Neural cell (in vitro differentiated cells): Measurements from ENCODE around the gene RLN2. TPM values are rescaled to one million over a fixed set of nuclear protein-coding genes. Genes with fewer than 3 reads are reported as not detected.
"Not testable (repeated sequence)": the region's sequence is repeated elsewhere in the genome, so short reads cannot be mapped to it uniquely, and the experiment has no call there.

Source experiments
- H2AFZ ChIP-seq: fragments of 200-600, 300-800 bp; sonication (generic), shearing (Covaris generic); 2 replicates; pipeline ENCODE4 v1.6.0; 2014; ENCODE audit warnings: low read depth, mild to moderate bottlenecking, antibody characterized with exemption, low read length, moderate library complexity
- H3F3A ChIP-seq: fragments of 200-600 bp; shearing (Covaris generic); 2 replicates; pipeline ENCODE4 v1.6.1; 2016; ENCODE audit warnings: mild to moderate bottlenecking, moderate library complexity, mixed read lengths, antibody characterized with exemption, low read length; ENCODE audit not compliant: insufficient read depth, poor library complexity, severe bottlenecking
- H3K27ac ChIP-seq: fragments of 200-600, 300-800 bp; sonication (generic), shearing (Covaris generic); 2 replicates; pipeline ENCODE4 v1.5.1; 2014; ENCODE audit warnings: mild to moderate bottlenecking, low read length, moderate library complexity
- H3K27me3 ChIP-seq: fragments of 300-800, 200-600 bp; sonication (generic), shearing (Covaris generic); 2 replicates; pipeline ENCODE4 v1.6.0; 2014; ENCODE audit warnings: mild to moderate bottlenecking, low read depth, low read length, moderate library complexity; ENCODE audit not compliant: insufficient read depth
- H3K36me3 ChIP-seq: fragments of 300-800, 200-600 bp; sonication (generic), shearing (Covaris generic); 2 replicates; pipeline ENCODE4 v1.5.1; 2014; ENCODE audit warnings: mild to moderate bottlenecking, antibody characterized with exemption, low read length, moderate library complexity; ENCODE audit not compliant: insufficient read depth
- H3K4me2 ChIP-seq: fragments of 300-800, 200-600 bp; sonication (generic), shearing (Covaris generic); 2 replicates; pipeline ENCODE4 v1.6.0; 2014; ENCODE audit warnings: mild to moderate bottlenecking, low read length
- H3K4me3 ChIP-seq: fragments of 300-800, 200-600 bp; sonication (generic), shearing (Covaris generic); 2 replicates; pipeline ENCODE4 v1.5.1; 2014; ENCODE audit warnings: mild to moderate bottlenecking, low read length, moderate library complexity
- H3K79me2 ChIP-seq: fragments of 200-600 bp; shearing (Covaris generic); replicated peaks from 2 replicates; pipeline ENCODE4 v1.6.0; 2014; ENCODE audit warnings: mild to moderate bottlenecking, low read length, moderate library complexity; ENCODE audit not compliant: insufficient read depth
- H3K9ac ChIP-seq: fragments of 300-800, 200-600 bp; sonication (generic), shearing (Covaris generic); 2 replicates; pipeline ENCODE4 v1.6.1; 2016; ENCODE audit warnings: mild to moderate bottlenecking, low read length, mixed read lengths
- H3K9me2 ChIP-seq: fragments of 200-600 bp; shearing (Covaris generic); 2 replicates; pipeline ENCODE4 v1.6.1; 2016; ENCODE audit warnings: mild to moderate bottlenecking, low read length, mixed read lengths; ENCODE audit not compliant: insufficient read depth
- H3K9me3 ChIP-seq: fragments of 200-600, 300-800 bp; sonication (generic), shearing (Covaris generic); 2 replicates; pipeline ENCODE4 v1.6.1; 2016; ENCODE audit warnings: mild to moderate bottlenecking, mixed run types, low read length, moderate library complexity, mixed read lengths
- H4K20me1 ChIP-seq: fragments of 200-600 bp; shearing (Covaris generic); 2 replicates; pipeline ENCODE4 v1.6.1; 2016; ENCODE audit warnings: mild to moderate bottlenecking, mixed run types; ENCODE audit not compliant: insufficient read depth
- CTCF ChIP-seq: fragments of 450-650 bp; IDR thresholded peaks from 2 replicates; pipeline ENCODE4 v1.5.1; 2014; ENCODE audit warnings: antibody characterized with exemption, mild to moderate bottlenecking, moderate library complexity; ENCODE audit not compliant: poor library complexity, severe bottlenecking
- EP300 ChIP-seq: fragments of 450-650 bp; conservative IDR thresholded peaks from 2 replicates; pipeline ENCODE4 v1.6.1; 2014; ENCODE audit warnings: antibody characterized with exemption, mild to moderate bottlenecking, moderate library complexity; ENCODE audit not compliant: poor library complexity, severe bottlenecking
- EZH2 ChIP-seq: fragments of 200-600, 300-800 bp; shearing (Covaris generic), sonication (generic); IDR thresholded peaks from 2 replicates; pipeline ENCODE4 v1.6.1; 2014; ENCODE audit warnings: antibody characterized with exemption, low read length, borderline replicate concordance, mild to moderate bottlenecking; ENCODE audit not compliant: insufficient read depth, poor library complexity, severe bottlenecking
- MXI1 ChIP-seq: fragments of 450-650 bp; conservative IDR thresholded peaks from 2 replicates; pipeline ENCODE4 v1.6.1; 2014; ENCODE audit warnings: antibody characterized with exemption, mild to moderate bottlenecking; ENCODE audit not compliant: poor library complexity, severe bottlenecking
- POLR2AphosphoS5 ChIP-seq: IDR thresholded peaks from 2 replicates; pipeline ENCODE4 v1.6.1; 2012
- RAD21 ChIP-seq: fragments of 450-650 bp; conservative IDR thresholded peaks from 2 replicates; pipeline ENCODE4 v1.6.1; 2014; ENCODE audit warnings: antibody characterized with exemption, mild to moderate bottlenecking, moderate library complexity
- REST ChIP-seq: IDR thresholded peaks from 2 replicates; pipeline ENCODE4 v1.6.1; 2012; ENCODE audit warnings: borderline replicate concordance
- SMC3 ChIP-seq: fragments of 450-650 bp; conservative IDR thresholded peaks from 2 replicates; pipeline ENCODE4 v1.6.1; 2014; ENCODE audit warnings: antibody characterized with exemption, mild to moderate bottlenecking, moderate library complexity; ENCODE audit not compliant: poor library complexity
- TAF1 ChIP-seq: IDR thresholded peaks from 2 replicates; pipeline ENCODE4 v1.6.1; 2012; ENCODE audit warnings: low read depth
- polyA plus RNA-seq: library from polyadenylated mRNA; depleted of rRNA; stranded (reverse); fragments of >200 nt; gene quantifications from 2 replicates; pipeline ENCODE4 v1.2.3, GENCODE V29; 2014

RLN2 gene
- polyA plus RNA-seq, 1 donor from 2014 or later = not detected

DNA sequence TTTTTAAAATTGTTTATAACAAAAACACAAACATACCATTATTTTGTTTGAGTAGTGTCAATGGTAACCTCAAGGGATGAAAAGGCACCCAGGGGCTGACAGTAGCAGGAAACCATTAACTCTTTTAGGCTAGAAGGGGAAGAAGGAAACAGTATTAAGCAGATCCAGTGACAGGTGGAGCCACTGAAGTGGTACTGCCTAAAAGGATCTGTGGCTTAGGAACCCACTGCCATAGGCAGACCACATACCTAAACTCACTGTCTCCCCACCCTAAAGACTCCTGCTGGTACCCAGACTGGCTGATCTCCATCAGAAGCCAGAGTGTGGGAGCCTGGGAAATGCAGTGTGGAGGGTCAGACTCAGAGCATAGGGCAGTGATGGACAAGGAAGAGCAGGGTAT lies 21.7 kb upstream of the RLN2 start:
- Histone ChIP-seq H3K9me2 (no peaks in the 10 kb centered on the region), H2AFZ (no peak overlapping the region), H3K27ac (no peak overlapping the region), H3K4me3 (no peak overlapping the region), H4K20me1 (no peaks in the 10 kb centered on the region), H3F3A (no peaks in the 10 kb centered on the region), H3K4me2 (no peak overlapping the region), H3K9me3 (no peaks in the 10 kb centered on the region), H3K79me2 (no peaks in the 10 kb centered on the region), H3K27me3 (no peaks in the 10 kb centered on the region), H3K36me3 (no peaks in the 10 kb centered on the region), H3K9ac (no peak overlapping the region)
- TF ChIP-seq RAD21 (no peak), SMC3 (no peak), MXI1 (no peak), TAF1 (no peak), REST (no peak), EZH2 (no peak), EP300 (no peak), CTCF (no peak), POLR2AphosphoS5 (no peak)

DNA sequence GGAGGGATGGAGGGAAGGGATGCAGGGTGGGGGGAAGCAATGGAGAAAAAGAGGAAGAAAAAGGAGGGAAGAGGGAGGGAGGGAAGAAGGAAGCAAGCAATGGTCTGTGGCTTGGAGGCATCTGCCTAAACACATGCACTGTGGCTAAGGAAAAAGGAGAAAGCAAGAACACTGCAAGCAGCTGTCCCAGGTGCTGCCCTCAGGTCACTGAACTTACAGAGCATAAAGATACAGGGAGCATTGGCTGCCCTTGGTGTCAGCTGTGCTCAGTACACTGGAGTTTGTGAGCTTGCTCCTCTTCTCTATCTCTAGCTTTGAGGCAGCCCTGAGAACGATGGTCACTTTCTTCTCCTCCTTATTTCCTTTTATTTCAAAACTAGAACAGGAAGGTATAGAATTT lies 17.1 kb upstream of the RLN2 start:
- H3K9me2 ChIP-seq, H3K36me3 ChIP-seq, H3K4me2 ChIP-seq, H3K9me3 ChIP-seq, H3K4me3 ChIP-seq, H2AFZ ChIP-seq, H3K79me2 ChIP-seq, H3K9ac ChIP-seq, H3K27me3 ChIP-seq, H3K27ac ChIP-seq, H3F3A ChIP-seq, H4K20me1 ChIP-seq: not testable (repeated sequence)

DNA sequence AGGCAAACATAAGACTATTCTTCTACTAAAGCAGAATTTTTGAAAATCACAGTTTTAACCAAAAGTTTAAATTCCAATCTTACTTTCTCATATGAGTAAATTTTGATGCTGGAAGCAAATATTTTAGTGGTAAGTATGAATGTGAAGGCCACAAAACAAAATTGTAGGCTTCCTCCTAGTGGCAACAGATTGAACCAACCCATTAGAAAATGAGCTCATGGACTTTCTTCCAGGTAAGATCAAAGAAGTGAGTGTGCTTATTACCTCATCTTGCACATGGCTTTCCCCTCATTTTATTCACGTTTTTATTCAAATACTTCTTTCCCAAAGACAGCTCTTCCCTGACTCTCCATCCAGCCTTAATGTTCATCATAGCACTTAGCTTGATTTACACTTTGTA lies 16.5 kb upstream of the RLN2 start:
- Histone ChIP-seq H3K4me2 (no peak overlapping the region), H3K9ac (no peak overlapping the region), H3K79me2 (no peaks in the 10 kb centered on the region), H3F3A (no peaks in the 10 kb centered on the region), H3K4me3 (no peak overlapping the region), H2AFZ (no peak overlapping the region), H3K27ac (no peak overlapping the region), H3K9me2 (no peaks in the 10 kb centered on the region), H4K20me1 (no peaks in the 10 kb centered on the region), H3K9me3 (no peaks in the 10 kb centered on the region), H3K27me3 (no peaks in the 10 kb centered on the region), H3K36me3 (no peaks in the 10 kb centered on the region)
- TF ChIP-seq EZH2 (no peak), EP300 (no peak), REST (no peak), CTCF (no peak), TAF1 (no peak), MXI1 (no peak), RAD21 (no peak), POLR2AphosphoS5 (no peak), SMC3 (no peak)
